Left lobe of liver (tissue), 2 donors: Measurements from ENCODE around the gene TTC39A. TPM values are rescaled to one million over a fixed set of nuclear protein-coding genes. Genes with fewer than 3 reads are reported as not detected.
"Not testable (repeated sequence)": the region's sequence is repeated elsewhere in the genome, so short reads cannot be mapped to it uniquely, and the experiment has no call there.

ENCODE experiments used
- ATAC-seq: fragments of 200-7000 bp; cut with Tn5 transposase; one replicate; pipeline ENCODE4 v1.9.1; 2020; ENCODE audit warnings: mild to moderate bottlenecking, moderate library complexity
- DNase-seq: peaks from one replicate; pipeline ENCODE4 v3.0.0-alpha.2; 2020; ENCODE audit warnings: low spot score
- total RNA-seq: library from RNA; stranded (reverse); gene quantifications from one replicate; pipeline ENCODE4 v1.2.1, GENCODE V29; 2021
- donor health status: DM: no; HTN: no; CAD: no; lungs with moderate emphysema.
- donor health status: DM: no; HTN: yes; CAD: no.

Gene TTC39A
- total RNA-seq, 1 donor from 2014 or later = 2.7 TPM

DNA sequence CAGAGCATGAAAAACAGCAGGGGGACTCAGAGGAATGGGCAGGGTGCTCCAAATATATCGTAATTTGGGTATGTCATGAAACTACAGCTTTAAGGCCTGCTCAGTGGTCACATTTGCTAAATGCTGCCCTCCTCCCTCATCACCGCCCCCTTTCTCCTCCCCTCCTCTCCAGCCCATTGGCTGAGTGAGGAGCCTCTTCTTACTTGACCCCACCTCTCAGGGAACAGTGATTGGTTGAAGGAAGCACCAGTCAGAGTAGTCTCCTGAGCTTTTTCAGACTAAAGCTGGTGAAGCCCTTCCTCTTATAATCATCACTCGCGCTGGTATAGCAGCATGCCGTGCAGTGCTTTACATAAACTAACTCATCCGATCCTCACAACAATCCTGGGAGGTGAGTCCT, 10.0 kb upstream of the TTC39A start:
- DNase-seq (no peak), ATAC-seq (no peak)

DNA sequence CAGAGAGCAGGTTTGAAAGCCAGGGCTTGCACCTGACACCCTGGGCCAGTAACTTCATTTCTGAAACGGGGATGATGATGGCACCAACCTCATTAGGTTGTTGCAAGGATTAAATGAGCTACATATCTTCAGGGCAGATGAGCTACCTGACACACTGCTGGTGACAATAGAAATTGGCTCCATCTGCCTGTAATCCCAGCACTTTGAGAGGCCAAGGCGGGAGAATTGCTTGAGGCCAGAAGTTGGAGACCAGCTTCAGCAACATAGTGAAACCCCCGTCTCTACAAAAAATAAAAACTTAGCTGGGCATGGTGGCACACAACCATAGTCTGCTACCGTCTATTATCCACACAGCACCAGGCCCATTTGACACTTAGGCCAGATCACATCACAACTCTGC, 6.3 kb upstream of the TTC39A start:
- no peak for DNase-seq

DNA sequence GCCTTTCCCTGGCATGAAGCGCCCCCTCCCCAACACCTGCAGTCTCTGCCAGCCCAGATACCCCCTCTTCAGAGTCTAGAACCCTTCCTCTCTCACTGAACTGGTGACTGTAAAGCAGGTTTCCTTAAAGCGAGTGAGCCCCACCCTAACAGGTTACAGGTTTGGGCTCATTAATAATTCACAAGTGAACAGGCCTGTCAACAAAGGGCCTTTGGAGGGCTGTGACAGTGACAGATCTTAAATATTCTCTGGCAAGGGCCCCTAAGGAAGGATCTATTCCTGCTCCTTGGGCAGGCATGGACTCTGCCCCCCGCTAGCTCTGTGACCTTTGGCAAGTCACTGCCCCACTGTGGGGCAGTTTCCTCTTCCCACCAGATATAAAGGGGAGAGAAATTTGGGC, 5.6 kb upstream of the TTC39A start:
- peak; percentile 35 for DNase-seq
- ATAC-seq = no peak

More for the DNA sequence above, 6.3 kb upstream of the TTC39A start:
- no peak for ATAC-seq

DNA sequence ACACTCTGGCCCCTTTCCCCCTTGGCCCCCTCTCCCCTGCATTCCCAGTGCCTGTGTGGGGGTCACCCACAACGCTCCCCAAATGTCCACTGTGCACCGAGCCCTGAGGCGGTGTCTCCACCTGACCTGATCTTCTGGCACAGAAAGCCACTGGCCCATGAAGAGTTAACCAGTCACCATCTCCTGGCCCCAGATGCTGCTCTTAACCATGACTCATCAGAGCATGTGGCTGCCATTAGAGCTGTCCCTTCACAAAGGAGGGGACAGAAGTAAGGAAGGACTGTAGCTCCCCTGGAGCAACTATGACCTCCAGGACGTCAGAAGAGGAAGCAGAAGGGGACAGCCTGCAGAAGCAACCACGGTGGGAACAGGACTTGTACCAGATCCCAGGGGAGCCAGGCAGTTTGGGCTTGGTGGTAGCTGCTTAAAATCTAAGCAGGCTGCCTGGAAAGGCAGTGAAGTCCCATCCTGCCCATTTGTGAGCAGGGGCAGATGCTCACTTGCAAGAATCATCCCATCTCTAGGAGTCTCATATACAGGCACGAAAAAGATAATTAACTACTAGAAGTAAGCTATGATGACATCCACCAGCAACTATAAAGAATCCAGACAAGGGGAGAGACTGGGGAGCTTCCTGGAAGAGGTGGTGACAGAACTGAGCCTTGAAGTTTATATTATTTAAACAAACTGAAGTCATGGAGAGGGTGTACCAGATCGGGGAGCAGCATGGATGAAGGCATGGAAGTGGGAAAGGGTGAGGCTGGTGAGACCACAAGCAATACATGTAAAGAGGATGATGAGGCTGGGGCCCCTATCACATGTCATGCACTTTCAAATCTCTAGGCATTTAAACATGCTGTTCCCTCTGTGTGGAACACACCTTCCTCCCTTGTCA, 1.1 kb upstream of the TTC39A start:
- DNase-seq (no peak), ATAC-seq (peak; percentile 20)

DNA sequence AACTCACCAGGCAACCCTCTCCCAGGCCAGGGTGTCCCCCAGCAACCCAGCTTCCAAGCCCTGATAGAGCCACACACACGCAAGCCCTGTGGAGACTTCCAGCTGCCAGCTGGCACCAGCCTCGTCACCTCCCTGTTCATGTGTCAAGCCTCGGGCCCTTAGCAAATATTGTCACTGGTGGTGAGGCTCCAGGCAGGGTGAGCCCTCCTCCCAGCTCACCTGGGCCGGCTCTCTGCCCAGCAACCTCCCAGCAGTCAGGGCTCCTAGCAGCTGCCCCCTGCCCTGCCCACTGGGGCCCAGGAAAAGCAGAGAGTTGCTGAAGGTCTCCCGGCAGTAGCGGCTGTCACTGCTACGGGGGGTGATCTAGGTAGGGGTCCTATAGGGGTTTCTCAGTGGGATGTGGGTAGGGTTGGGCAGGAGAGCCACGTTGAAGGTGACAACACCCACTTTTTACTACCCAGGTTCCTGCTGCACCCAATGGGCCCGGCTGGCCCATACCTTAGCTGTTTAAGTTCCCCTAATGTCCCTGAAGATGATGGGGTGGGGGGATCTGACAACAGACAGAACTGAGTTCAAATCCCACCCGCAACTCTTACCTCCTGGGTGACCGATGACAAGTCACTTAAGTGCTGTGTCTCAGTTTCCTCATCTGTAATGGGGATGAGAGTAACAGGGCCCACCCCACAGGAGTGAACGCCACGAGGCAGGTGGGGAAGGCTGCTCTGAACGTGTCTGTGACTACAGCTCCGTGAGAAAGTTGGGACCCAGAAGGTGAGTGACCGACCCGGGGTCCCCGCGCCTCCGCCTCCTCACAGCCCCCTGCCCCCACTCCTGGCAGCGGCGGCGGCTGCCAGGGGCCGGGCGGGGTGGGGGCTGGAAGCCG, 678 bp downstream of the TTC39A start:
- DNase-seq (peak; percentile 91), ATAC-seq (peak; percentile 95)

DNA sequence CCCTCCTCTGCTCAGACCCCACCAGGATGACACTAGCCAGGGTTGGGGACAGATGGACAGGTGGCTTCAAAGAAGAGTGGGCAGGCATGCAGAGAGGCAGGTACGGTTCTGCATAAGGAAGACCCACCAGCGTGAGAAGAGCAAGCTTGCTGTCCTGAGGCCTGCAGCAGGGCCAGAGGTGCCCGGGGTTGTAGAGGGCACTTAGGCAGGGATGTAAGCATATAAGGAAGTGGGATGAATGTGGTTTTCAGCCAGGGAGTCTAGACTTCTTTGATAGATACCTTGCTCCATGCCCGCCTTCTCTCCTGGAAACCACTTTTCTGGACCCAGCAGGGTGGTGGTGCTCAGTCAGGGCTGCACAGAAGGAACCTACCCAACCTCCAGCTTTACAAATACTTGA, 1.4 kb downstream of the TTC39A start:
- ATAC-seq = peak; percentile 25
- no peak for DNase-seq

DNA sequence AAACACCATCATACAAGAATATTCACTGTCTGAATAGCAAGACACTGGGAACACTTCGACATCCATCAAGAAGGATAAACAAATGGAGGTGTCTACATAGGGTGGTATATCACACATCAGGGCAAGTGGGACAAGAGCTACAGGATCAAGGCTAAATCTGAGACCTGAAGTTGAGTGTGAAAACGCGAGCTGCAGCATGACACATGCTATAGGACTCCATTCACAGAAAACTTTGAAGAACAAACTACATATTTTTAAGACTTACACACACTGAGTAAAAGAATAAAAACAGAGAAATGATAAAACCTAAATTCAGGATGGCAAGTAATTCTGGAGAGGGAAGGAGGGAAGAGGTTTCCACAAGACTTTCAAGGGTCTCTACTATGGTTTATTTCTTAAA, 2.1 kb downstream of the TTC39A start:
- ATAC-seq (no peak), DNase-seq (no peak)

DNA sequence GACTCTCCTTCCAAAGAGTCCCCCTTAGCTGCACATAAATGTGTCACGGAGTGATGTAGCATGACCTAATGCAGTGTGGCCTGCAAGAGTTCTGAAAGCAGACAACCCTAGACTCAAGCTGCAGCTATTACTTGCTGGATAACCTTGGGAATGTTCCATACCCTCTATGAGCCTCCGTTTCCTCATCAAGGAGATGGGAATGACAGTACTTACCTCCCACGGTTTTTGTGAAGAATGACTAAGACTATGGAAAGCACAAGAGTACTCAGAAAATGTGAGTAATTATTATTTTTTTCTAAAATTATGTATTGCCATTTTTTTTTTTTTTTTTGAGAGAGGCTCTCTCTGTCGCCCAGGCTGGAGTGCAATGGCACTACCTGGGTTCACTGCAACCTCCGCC, 3.0 kb downstream of the TTC39A start:
- DNase-seq (no peak), ATAC-seq (no peak)

DNA sequence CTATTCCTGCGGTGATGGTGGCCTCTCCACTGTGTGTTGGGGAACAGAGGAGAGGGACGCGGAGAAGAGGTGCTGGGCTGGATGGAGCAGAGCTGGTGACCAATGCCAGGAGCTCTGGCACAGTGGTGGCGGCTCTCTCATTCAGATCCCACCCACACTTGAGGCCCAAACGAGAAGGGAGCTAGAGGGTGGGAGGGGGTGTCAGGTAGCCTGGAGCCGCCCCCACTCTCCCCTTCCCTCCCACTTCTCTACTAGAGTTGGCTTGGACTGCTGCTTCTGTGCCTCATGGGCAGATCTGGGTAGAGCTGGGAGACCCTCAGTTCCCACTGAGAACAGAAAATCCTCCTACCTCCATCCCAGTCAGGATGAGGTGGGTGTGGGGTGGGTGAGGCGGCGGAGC, 3.5 kb downstream of the TTC39A start:
- ATAC-seq = no peak
- no peak for DNase-seq

DNA sequence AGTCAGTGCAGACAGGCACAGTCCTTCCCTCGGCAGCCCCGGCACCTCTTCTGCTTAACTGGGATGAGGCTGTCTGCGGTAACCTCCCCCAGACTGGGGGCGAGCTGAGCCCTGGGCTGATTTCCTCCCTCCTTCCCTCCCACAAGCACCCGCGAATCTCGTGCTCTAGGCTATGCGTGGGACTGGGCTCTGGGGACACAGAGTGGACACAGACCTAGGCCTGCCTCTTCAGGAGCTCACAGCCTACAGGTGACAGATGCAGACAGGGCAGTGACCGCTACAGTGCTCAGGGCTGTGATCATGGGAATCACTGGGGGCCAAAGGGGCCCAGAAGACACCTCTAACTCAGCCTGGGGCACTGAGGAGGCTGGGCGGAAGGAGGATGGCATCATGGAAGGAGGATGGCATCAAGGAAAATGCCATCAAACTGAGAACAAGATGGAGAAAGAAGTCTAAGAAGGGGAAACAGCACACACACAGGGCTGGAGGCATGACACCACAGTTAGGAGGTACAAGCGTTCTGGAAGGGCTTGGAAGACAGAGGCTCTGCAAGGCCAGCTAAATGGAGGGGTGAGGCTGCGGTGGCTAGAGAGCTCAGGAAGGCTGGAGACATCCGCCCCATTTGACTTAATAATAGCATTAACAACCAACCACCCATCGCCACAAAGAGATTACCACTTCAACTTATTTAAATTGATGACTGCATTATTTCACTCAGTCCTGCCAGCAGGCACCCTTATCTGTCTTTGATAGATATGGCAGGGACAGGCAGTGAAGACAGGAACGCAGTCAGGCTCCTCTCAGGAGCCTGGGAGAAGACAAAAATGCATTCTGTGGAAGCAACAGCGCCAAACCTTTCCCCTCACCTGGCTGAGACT, 4.2 kb downstream of the TTC39A start:
- no peak for ATAC-seq
- no peak for DNase-seq

DNA sequence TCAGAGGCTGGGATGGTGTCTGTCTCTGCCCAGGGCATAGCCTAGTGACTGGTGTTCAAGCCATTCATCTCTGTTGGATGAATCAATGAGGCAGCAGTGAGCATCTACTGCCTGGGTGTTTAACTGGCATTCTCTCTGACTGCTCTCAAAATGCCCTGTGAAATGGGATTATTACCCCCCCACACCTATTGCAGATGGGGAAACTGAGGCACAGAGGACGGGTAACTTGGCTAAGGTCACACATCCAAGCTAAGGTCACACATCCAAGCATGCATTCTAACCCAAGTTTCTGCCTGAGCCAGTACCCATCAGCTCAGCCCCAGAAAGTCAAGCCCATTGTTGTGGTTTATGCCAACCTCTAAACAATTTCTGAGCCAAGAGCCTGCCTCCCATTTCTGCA, 5.0 kb downstream of the TTC39A start:
- ATAC-seq = no peak

DNA sequence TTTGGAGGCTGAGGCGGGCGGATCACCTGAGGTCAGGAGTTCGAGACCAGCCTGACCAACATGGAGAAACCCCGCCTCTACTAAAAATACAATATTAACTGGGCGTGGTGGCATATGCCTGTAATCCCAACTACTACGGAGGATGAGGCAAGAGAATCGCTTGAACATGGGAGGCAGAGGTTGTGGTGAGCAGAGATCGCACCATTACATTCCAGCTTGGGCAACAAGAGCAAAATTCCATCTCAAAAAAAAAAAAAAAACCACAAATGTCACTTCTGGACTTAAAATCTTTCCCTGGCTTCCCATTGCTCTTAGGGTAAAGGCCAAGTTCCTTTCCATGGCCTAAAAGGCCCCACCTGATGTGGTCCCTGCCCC, 5.4 kb downstream of the TTC39A start:
- DNase-seq, ATAC-seq: not testable (repeated sequence)

More for the DNA sequence above, 5.0 kb downstream of the TTC39A start:
- no peak for DNase-seq

DNA sequence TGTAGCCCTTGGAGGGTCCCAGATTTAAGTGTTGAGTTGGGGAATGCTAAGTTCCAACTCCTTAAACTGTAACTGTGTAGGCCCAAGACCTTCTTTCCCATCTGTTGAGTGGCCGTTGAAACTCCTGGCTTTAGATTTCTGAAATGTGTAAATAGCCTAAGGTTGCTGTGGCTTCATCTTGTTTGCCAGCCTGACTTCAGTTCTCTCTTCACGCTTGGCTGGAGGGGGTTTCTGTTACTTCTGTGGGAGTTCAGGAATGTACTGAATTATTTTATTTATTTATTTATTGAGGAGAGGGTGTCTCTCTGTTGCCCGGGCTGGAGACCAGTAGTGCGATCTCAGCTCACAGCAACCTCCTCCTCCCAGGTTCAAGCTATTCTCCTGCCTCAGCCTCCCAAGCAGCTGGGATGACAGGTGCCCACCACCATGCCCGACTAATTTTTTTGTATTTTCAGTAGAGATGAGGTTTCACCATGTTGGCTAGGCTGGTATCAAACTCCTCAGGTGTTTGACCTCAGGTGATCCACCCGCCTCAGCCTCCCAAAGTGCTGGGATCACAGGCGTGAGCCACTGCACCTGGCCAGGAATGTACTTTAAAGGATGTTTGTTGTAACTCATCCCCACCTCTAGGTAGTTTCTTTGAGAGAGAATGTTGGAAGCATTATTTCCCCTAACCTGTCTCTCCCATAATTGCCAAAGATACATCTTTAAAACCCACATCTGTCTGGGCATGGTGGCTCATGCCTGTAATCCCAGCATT, 5.9 kb downstream of the TTC39A start:
- DNase-seq (no peak), ATAC-seq (no peak)

DNA sequence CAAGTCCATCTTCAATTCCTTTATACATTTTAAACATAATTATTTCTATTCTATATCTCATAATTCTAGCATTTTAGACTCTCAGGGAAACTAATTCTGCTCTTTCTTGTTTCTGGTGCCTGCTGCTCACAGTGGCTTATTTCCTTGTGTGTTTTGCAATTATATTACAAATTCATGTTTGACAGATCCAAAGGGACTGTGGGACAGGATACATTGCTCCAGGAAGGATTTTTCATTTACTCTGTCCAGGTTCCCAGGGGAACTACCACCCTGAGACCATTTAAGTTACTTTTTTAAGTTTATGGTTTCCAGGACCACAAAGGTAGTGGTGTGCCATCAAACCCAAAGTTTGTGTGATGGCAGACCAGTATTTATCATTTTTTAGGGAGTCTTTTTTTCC, 6.6 kb downstream of the TTC39A start:
- no peak for ATAC-seq

DNA sequence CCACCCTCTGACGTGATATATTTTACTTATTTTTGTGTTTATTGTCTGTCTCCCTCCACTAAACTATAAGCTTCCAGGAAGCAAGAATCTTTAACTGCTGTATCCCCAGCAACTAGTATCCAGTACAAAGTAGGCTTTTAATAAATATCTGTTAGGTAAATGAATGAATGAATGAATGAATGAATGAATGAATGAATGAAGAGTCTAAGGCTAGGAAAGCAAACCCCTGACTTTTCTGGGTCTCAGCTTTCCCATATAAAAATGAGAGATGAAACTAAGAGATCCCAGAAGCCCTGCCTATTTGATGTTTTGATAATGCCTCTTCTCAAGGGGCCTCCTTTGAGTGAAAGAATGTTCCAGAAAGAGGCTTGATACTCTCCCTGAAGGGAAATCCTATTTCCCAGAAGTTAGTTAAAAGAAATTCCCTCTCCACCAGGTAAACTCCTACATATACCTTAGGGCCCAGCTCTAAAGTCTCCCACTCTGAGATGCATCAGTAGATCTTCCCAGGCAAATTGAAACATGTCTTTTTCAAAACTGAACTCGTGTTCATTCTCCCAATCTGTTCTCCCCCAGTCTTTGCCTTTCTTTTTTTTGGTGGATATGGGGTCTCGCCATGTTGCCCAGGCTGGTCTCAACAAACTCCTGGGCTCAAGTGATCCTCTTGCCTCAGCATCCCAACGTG, 7.8 kb downstream of the TTC39A start:
- ATAC-seq (no peak), DNase-seq (no peak)

More for the DNA sequence above, 6.6 kb downstream of the TTC39A start:
- DNase-seq = no peak

DNA sequence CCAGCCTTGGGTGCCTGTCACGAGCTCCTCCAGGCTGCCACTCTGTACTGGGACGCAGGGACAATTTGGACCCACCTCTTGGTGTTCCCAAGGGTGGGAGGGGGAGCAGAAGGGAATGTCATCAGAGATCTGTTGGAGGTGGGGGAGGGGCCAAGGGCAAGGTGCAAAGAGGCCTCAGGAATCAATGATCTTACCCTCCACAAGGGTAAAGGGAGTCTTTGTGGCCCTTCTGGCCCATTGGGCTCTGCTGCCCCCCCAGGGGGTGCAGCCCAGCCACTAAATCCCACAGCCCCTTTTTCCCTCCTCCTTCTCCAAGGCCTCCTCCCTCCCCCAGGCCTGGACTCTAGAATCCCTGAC, 8.5 kb downstream of the TTC39A start:
- DNase-seq = no peak
- no peak for ATAC-seq

DNA sequence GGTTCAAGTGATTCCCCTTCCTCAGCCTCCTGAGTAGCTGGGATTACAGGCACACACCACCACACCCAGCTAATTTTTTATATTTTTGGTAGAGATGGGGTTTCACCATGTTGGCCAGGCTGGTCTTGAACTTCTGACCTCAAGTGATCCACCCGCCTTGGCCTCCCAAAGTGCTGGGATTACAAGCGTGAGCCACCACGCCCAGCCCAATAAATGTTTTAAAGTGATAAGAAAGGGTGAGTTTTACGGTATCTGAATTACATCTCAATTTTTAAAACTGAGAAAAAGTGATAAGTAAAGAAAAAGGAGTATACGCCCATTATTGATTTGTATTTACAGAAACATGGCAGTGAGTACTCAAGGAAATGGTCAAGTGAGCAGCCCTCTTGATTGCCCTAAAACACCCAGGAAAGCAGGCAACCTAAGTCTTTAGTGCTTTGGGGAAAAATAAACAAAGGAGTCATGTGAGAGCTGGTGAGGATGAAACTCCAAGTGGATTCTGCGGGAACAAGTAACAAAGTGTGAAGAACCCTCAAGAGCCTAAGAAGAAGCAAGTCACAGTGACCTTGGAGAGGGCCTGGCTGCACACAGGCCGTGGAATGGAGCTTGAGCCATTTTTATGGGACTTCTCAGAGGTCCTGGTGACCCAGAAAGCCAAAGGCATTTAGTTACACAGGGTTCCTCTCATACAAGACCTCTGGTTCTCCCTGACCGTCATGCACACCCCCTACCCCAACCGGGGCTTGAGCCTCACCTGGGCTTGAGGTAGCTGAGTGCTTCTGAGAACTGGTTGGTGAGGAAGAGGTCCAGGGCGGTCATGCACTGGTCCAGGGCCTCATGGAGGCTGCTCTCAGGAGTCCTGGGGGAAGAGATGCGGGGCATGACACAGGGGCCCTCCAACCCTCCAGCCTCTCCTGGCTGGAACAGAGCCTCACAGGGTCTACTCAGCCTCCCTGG, 9.1 kb downstream of the TTC39A start:
- no peak for ATAC-seq

DNA sequence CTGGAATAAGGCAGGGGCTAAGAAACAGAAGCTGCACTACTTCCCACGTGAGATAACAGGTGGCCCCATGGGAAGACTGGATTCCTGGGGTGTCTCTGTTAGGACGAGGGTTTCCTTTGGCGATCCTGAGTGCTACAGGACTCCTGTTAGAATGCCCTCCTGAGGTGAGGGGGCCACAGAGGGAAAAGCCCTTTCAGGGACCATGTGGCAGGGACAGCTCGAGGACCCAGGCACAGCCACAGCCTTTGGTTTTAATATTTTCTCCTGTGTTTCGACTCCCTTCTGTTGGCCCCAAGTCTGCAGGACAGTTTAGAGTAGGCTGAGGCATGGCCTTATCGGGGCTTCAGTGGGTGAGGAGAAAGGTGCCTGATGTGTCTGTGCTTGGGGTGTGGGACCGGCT, 12.6 kb downstream of the TTC39A start:
- no peak for DNase-seq
- no peak for ATAC-seq

More for the DNA sequence above, 9.1 kb downstream of the TTC39A start:
- DNase-seq = no peak

DNA sequence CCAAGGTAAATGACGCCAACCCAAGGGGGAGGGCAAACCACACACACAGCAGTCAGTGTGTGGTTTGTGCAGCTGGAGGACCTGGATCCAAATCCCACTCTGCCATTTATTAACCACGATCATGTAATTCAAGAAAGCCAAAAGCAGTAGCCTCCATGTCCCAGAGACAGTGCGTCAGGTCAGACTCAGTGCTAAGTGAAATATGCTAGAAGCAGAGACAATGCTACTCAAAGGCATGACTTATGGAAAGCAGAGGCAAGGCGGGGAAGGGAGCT, 13.6 kb downstream of the TTC39A start:
- DNase-seq (no peak), ATAC-seq (no peak)
